ENCODE data around the gene KRTAP10-4. TPM values are rescaled to one million over a fixed set of nuclear protein-coding genes. Genes with fewer than 3 reads are reported as not detected.
"Not testable (repeated sequence)": the region's sequence is repeated elsewhere in the genome, so short reads cannot be mapped to it uniquely, and the experiment has no call there.

Gene KRTAP10-4
- total RNA-seq, 1 donor from 2014 or later = not detected

DNA sequence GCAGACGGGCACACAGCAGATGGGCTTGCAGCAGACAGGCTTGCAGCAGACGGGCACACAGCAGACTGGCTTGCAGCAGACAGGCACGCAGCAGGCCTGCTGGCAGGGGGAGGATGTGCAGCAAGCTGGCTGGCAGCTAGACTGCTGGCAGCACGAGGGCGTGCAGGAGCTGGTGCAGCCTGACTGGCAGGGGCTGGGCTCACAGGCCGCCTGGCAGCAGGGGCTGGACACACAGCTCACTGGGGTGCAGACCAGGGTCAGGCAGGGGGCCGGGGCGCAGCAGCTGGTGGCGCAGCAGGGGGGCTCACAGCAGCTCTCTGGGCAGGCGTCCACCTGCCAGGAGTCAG lies 15.2 kb upstream of the KRTAP10-4 start:
- DNase-seq = not testable (repeated sequence)

DNA sequence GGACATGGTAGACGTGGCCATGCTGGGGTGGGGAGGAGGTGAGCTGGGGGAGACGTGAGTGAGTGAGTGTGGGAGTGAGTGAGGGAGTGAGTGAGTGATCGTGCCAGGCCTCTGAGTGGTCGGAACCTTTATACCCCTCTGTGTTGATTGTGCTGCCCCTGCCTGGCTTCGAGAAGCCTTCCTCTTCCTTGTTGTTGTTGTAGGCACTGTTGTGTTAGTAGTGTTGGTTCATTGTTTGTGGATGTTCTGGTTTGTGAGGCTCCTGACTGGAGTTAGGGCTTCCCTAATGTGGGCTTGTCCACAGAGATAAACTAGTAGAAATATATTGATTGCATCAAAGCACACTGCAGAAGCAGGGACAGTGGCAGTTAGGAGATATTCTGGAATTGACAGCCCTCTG lies 14.8 kb upstream of the KRTAP10-4 start, which contains the start of gene KRTAP10-3:
Gene KRTAP10-3 (minus strand): TSS at position 101 of the 400 bp plus-strand sequence. CDS start 80 bp downstream, at position 21.
- no peak for DNase-seq

DNA sequence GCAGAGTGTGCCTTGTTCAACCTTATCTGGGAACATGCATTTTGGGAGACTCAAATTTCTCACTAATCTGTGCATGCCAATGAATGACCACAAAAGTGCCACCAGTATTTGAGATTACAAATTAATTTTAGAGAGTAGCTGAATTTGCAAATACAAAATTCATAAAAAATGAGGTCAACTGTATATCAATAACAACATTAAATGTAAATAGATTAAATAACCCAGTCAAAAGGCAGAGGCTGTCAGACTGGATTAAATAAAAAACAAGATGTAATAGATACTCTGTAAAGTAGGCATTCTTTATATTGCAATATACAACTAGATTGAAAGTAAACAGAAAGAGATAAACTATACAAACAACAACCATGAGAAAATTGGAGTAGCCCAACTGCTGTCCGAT lies 9.4 kb upstream of the KRTAP10-4 start:
- DNase-seq = no peak

GRCh38 chr21:44564886-44565598 lies 8.5 kb upstream of the KRTAP10-4 start:
- no peak for DNase-seq

- no peak for DNase-seq
Measured at GRCh38 chr21:44566403-44566802, 7.1 kb upstream of the KRTAP10-4 start.

DNA sequence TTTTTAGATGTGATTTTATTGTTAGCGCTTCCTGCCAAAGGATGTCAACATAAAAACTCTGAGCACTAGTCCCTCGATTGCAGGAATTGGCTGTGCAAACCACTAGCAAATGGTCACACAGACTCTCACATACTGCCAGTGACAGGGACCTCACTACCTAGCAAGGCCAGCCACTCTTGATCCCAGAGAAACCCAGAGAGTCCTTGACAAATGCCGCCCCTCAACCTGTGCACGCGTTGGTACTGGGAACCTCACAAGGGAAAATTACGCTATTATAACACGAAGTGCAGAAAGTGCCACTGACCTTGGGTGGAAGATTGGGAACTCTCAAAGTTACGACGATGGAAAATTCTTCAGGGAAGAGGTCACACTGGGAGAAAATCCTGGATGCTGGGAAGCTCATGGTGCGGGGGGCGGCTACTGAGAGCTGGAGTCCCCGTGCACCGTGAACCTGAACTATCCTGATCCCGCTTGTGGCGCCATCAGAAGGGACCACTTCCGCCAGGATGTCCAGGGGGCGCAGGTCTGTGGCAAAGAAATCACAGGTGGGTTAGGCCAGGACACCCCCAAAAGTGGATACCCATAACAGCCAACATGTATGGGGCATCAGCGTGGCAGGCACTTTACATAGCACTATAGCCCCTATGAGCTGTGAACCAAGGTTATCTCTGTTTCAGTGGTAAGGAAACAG lies 5.9 kb upstream of the KRTAP10-4 start:
- no peak for DNase-seq

DNA sequence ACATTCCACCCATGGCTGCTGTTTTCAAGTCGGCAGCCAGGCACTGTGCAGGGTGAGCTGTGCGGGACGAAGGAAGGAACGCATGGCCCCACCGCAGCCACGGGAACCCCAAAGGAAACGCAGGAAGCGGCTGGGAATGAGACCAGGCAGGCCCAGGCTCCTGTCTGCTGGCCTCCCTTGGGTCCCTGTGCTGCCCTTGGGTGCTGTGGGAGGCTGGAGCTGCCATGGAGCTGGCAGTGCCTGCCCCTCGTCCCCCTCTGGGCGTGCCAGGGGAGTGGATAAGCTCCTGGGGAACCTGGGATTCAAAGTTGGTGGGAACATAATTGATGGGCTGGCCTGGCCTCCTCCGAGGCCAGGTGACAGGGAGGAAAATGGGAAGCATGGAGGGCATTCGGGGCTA lies 5.3 kb upstream of the KRTAP10-4 start:
- DNase-seq = no peak

GRCh38 chr21:44568667-44569556 lies 4.6 kb upstream of the KRTAP10-4 start:
- DNase-seq = peak; percentile 48

GRCh38 chr21:44569861-44570517 lies 3.5 kb upstream of the KRTAP10-4 start:
- no peak for DNase-seq

DNA sequence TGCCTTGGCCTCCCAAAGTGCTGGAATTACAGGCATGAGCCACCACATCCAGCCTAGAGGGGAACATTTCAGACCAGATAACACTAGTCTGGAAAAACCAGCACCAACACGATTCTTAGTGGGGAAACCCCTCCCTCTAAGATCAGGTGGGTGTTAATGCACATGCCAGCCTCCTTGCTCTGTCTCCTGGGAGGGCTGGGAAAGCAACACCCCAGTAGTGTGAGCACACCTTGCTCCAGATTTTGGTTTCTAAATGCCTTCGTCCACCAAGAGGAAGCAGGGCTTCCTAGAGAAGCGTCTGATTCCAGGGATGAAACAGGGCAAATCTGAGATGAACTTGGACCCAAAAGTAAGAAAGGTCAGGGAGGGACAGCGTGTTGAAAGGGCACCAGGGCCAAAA lies 2.2 kb upstream of the KRTAP10-4 start:
- DNase-seq = no peak

DNA sequence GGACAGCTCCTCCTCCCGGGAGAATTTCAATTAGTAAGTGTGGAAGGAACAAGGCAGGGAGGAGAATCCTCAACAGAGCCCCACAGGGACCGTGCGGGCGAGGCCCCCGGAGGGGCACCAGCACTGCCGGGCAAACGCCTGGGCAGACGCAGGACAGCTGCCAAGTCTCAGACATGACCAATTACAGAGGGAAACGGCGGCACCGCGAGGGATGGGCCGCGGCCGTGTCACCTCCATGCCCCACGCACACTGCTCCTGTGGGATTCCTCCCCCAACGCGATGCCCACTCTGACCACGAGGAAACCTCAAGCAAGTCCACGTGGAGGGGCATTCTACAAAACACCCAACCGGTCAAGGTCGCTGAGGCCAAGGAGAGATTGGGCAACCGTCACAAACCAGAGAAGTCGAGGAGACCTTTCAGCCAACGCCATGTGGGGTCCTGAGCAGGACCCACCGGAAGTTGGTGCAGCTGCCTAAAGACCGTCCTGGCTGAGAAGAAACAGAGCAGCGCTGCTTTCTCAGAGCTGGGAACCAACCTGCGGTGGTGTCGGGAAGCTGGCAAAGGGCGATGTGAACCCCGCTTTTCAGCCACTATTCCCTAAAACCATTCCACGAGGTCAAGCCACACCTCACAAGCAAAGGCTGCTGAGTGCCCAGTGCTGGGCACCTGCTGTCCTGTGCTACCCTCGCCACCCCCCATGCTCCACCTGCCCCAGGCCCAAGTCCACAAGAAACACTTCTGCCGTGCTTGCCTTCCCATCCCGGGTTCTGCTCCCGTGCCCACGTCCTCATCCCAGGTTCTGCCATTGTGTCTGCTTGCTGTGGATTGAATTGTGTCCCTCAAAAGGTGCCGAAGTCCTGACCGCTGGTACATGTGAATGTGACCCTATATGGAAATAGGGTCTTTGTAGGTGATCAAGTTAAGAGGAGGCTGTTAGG lies 1.4 kb upstream of the KRTAP10-4 start:
- DNase-seq = no peak

DNA sequence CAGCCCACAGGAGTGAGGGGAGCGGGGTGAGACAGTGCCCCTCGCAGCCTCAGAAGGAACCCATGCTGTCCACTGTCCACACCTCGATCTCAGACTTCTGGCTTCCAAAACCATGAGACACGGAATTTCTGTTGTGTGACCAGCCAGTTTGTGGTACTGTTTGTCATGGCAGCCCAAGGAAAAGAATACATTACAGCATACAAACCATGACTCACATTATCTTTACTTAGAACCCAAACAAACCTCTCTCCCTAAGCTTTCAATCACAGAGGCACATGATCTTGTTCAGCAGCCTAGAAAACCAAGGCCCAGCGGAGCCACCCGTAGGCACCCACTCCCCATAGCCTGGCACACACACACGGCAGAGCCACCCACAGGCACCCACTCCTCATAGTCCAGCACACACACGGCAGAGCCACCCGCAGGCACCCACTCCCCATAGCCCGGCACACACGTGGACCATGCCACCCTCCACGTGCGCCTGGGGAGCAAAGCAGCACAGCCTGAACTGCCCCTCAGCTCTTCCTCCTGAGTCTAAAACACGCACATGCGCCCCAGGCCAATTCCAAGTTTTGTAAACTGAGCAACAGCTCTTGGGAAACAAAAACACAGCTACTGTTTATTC lies 458 bp upstream of the KRTAP10-4 start:
- no peak for DNase-seq

- no peak for DNase-seq
Measured at GRCh38 chr21:44574457-44575306, 1.2 kb downstream of the KRTAP10-4 start.

DNA sequence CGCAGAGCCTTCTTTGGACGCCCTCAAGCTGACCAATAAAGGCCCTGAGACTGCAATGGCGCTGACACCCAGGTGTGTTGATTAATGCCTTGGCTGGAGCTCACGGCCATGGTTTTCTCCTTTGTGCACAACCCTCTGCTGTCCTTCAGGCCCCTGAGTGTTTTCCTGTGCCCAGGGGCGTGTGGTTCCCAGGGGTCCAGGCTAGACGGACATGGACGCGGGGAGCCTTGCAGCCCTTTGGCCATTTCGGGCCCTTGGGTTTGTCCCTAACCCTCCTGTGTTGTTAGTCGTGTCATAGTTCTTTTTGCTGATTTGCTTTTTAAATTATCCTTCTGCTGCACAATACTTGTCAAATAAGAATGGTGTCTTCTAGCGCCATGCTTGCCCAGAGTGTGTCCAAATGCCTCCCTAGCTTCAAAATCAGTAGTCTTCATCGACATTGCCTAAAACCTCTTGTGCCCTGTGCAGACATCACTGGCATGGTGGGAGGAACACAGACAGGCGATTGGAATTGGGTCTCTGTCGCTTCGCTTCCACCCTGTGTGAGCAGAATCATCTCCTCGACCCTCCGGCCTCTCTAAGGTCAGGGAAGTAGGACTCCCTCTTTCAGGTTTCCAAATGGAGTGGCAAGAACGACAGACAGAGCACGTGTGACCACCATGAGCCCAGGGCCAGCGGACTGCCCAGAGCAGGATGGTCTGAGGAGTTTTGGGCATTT lies 1.9 kb downstream of the KRTAP10-4 start:
- no peak for DNase-seq

DNA sequence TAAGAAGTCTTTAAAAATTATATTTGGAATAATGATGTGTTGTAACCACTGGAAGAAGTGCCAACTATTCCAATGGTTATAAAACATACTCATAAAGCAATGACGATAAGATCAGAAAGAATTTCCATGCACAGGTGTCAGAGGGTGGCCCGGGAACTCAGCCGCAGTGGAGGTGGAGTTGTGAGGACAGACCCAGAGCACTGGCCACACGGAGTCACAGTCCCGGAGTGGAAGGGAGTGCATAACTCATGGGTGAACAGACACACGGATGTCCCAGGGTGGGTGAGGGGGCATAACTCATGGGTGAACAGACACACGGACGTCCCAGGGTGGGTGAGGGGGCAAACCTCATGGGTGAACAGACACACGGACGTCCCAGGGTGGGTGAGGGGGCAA lies 2.5 kb downstream of the KRTAP10-4 start:
- no peak for DNase-seq

GRCh38 chr21:44578371-44579055 lies 5.0 kb downstream of the KRTAP10-4 start:
- no peak for DNase-seq

- no peak for DNase-seq
Measured at GRCh38 chr21:44579056-44579832, 5.7 kb downstream of the KRTAP10-4 start.

DNA sequence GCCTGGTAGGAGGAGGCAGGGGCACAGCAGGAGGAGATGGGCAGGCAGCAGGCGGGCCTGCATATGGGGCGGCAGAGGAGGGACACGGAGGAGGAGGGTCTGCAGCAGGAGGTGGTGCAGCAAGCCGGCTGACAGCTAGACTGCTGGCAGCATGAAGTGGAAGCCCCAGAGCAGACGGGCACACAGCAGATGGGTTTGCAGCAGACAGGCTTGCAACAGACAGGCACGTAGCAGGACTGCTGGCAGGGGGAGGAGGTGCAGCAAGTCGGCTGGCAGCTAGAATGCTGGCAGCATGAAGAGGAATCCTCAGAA lies 6.3 kb downstream of the KRTAP10-4 start:
- DNase-seq = no peak

All from tongue (tissue), 2 donors.